ENCODE measurements around the gene PAWR. TPM values are rescaled to one million over a fixed set of nuclear protein-coding genes. Genes with fewer than 3 reads are reported as not detected.

Gene PAWR
- total RNA-seq, 1 donor from 2014 or later: 53.5 TPM

DNA sequence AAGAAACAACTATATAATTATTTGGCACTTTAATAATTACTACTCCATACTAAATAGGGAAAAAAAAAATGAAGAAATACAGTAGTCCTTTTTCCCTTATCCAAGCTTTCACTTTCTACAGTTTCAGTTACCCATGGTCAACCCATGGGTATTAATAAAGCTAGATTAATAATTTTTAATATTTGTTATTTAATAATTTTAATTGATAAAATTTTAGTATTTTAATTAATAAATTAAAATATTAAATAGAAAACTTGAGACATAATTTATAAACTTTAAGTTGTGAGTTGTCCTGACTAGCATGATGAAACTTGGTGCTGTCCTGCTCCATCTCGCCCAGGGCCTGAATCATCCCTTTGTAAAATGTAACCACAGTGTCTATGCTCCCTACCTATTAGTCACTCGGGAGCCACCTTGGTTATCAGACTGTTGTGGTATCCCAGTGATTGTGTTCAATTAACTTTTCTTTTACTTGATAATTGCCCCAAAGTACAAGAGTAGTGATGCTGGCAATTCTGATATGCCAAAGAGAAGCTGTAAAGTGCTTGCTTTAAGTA lies 71.8 kb downstream of the PAWR start:
- no peak for TF ChIP-seq CTCF (IDR thresholded peaks at IDR 0.05)

GRCh38 chr12:79617696-79618095 lies 73.1 kb downstream of the PAWR start:
- no peak for DNase-seq
- H3K9me3 ChIP-seq: no peaks in the 10 kb centered on the region
- no peak for ATAC-seq
- H3K36me3 ChIP-seq: peaks cover 10% of the 10 kb centered on the region
- TF ChIP-seq CTCF (IDR thresholded peaks at IDR 0.05): no peak
- no peak overlapping the region for H3K4me3 ChIP-seq
- H3K27ac ChIP-seq: no peak overlapping the region
- no peaks in the 10 kb centered on the region for H3K4me1 ChIP-seq
- intact Hi-C loops (cut with DNase I): no loop called here
- H3K27me3 ChIP-seq (ENCODE audit: low read depth): no peaks in the 10 kb centered on the region

More for the DNA sequence above, 71.8 kb downstream of the PAWR start:
- DNase-seq (no peak), ATAC-seq (no peak)
- intact Hi-C loops (cut with DNase I): no loop called here
- Histone ChIP-seq H3K27ac (no peak overlapping the region), H3K4me3 (no peak overlapping the region), H3K27me3 (ENCODE audit: low read depth) (no peaks in the 10 kb centered on the region), H3K36me3 (peaks cover 10% of the 10 kb centered on the region), H3K9me3 (no peaks in the 10 kb centered on the region), H3K4me1 (no peaks in the 10 kb centered on the region)

- H3K27ac ChIP-seq: no peak overlapping the region
- no peaks in the 10 kb centered on the region for H3K9me3 ChIP-seq
- ATAC-seq (peak; percentile 49 to 64), DNase-seq (no peak)
- intact Hi-C loops (cut with DNase I): no loop called here
- no peak for TF ChIP-seq CTCF (IDR thresholded peaks at IDR 0.05)
- peaks cover 10% of the 10 kb centered on the region for H3K36me3 ChIP-seq
- no peaks in the 10 kb centered on the region for H3K27me3 ChIP-seq (ENCODE audit: low read depth)
- H3K4me1 ChIP-seq: no peaks in the 10 kb centered on the region
- no peak overlapping the region for H3K4me3 ChIP-seq
Observed at GRCh38 chr12:79615596-79616560, 74.9 kb downstream of the PAWR start.

GRCh38 chr12:79614730-79615129 lies 76.0 kb downstream of the PAWR start:
- H3K27me3 ChIP-seq (ENCODE audit: low read depth): no peaks in the 10 kb centered on the region
- H3K4me1 ChIP-seq: no peaks in the 10 kb centered on the region
- ATAC-seq (no peak), DNase-seq (no peak)
- no peak for TF ChIP-seq CTCF (IDR thresholded peaks at IDR 0.05)
- intact Hi-C loops (cut with DNase I): no loop called here
- no peaks in the 10 kb centered on the region for H3K36me3 ChIP-seq
- no peaks in the 10 kb centered on the region for H3K9me3 ChIP-seq
- no peak overlapping the region for H3K27ac ChIP-seq
- no peak overlapping the region for H3K4me3 ChIP-seq

DNA sequence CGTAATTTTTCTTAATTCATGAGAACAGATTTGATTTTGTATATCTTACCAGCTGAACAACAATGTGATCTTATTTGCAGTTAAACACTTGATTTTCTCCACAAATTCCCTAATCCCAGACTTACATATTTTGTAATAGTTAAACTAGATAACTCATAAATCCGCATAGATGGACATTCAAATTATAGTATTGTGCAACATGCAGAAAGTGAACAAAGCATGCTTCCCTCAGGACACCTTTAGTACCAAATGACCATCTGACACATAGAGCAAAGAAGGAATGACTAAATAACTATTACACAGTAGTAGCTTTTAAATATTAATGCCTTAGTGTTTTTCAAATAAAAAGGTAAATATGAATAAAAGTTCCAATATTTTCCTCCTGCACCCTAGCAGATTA lies 88.9 kb downstream of the PAWR start:
- H3K27ac ChIP-seq: no peak overlapping the region
- H3K27me3 ChIP-seq (ENCODE audit: low read depth): no peaks in the 10 kb centered on the region
- no peaks in the 10 kb centered on the region for H3K4me1 ChIP-seq
- H3K4me3 ChIP-seq: no peak overlapping the region
- intact Hi-C loops (cut with DNase I): no loop called here
- ATAC-seq (no peak), DNase-seq (no peak)
- no peaks in the 10 kb centered on the region for H3K36me3 ChIP-seq
- H3K9me3 ChIP-seq: no peaks in the 10 kb centered on the region
- no peak for TF ChIP-seq CTCF (IDR thresholded peaks at IDR 0.05)
